HFFc6 (cell line): ENCODE measurements around the gene FEV. TPM values are rescaled to one million over a fixed set of nuclear protein-coding genes. Genes with fewer than 3 reads are reported as not detected.

ENCODE experiments used
- DNase-seq: peaks from one replicate; pipeline ENCODE4 v3.0.0-alpha.2; 2018
- H3K27ac Mint-ChIP-seq: 2 replicates; pipeline ENCODE4 v1.8.0; 2020; ENCODE audit warnings: mild to moderate bottlenecking, mixed read lengths
- H3K27me3 Mint-ChIP-seq: 2 replicates; pipeline ENCODE4 v1.8.0; 2021; ENCODE audit warnings: mild to moderate bottlenecking, moderate library complexity, mixed read lengths; ENCODE audit not compliant: insufficient read depth
- H3K36me3 Mint-ChIP-seq: 2 replicates; pipeline ENCODE4 v1.8.0; 2021; ENCODE audit warnings: low read depth, mixed read lengths
- H3K4me1 Mint-ChIP-seq: 2 replicates; pipeline ENCODE4 v1.8.0; 2020; ENCODE audit warnings: low read depth, mixed read lengths
- H3K4me3 Mint-ChIP-seq: 2 replicates; pipeline ENCODE4 v1.8.0; 2020; ENCODE audit warnings: mild to moderate bottlenecking, moderate library complexity, mixed read lengths
- H3K9me3 Mint-ChIP-seq: 2 replicates; pipeline ENCODE4 v1.8.0; 2020; ENCODE audit warnings: mild to moderate bottlenecking, mixed read lengths
- total RNA-seq, 6 experiments: library from RNA; stranded (reverse); fragmentation: NEBNext Ultra II Directional; extraction: Animal tissue kit (Norgen Biotek cat#: 25700); gene quantifications; 2 replicates in 1 of 6; 3 replicates in 5 of 6; pipeline ENCODE4 v1.2.3, GENCODE V29; 2021
- TF ChIP-seq, protein P1 (sequence below): fragments of 200-600 bp; sonication (generic); IDR thresholded peaks from 2 replicates; pipeline ENCODE4 v1.5.0; 2021; ENCODE audit warnings: antibody characterized with exemption, mild to moderate bottlenecking

Gene FEV
- total RNA-seq, 6 experiments from 2014 or later, result not detected

DNA sequence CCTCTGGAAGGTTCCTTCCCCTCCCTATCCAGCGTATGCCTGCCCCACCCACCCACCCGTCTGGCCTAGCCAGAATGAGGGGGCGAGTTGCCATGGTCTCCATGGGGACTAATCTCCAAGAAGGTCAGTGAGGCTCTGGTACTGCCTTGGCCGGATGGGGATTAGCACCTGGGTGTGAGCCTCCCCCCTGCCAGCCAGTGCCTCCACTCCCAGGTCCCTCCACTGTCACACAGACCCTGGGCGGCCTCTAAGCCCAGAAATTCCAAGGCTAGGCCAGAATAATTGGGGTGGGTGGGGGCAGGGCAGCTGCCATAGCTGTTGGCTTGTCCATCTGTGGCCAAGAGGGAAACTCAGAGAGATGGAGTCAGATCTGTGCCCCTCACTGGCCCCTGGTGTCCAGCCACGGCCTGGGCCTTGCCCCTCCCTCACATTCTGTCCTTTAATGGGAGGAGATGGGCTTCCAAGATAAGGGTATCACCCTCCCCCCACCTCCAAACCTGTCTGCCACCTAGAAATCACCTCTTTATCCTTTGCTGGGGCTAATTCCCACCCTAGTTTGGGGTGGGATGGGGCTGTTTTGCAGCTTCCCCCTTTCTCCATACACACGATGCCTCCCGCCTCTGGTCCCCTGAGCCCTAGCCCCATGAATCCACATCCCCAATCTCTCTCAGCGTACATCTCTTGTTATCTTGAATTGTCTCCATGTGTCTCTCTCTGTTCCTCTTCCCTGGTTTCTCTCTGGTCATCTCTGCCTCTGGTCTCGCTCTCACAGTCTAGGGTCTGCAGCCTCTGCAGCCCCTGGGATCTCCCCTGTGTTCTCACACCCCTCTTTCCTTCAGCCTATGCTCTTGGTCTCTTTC is 14.3 kb upstream of the FEV start:
- no peak overlapping the region for H3K27ac Mint-ChIP-seq
- peaks cover 8% of the 10 kb centered on the region; the same call in 1 of the 2 replicates for H3K4me1 Mint-ChIP-seq
- TF ChIP-seq, protein P1, sequence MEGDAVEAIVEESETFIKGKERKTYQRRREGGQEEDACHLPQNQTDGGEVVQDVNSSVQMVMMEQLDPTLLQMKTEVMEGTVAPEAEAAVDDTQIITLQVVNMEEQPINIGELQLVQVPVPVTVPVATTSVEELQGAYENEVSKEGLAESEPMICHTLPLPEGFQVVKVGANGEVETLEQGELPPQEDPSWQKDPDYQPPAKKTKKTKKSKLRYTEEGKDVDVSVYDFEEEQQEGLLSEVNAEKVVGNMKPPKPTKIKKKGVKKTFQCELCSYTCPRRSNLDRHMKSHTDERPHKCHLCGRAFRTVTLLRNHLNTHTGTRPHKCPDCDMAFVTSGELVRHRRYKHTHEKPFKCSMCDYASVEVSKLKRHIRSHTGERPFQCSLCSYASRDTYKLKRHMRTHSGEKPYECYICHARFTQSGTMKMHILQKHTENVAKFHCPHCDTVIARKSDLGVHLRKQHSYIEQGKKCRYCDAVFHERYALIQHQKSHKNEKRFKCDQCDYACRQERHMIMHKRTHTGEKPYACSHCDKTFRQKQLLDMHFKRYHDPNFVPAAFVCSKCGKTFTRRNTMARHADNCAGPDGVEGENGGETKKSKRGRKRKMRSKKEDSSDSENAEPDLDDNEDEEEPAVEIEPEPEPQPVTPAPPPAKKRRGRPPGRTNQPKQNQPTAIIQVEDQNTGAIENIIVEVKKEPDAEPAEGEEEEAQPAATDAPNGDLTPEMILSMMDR, result no peak
- H3K9me3 Mint-ChIP-seq, result no peaks in the 10 kb centered on the region
- no peak overlapping the region for H3K4me3 Mint-ChIP-seq
- peaks cover 58% of the 10 kb centered on the region for H3K27me3 Mint-ChIP-seq
- DNase-seq, result no peak
- H3K36me3 Mint-ChIP-seq, result no peaks in the 10 kb centered on the region

DNA sequence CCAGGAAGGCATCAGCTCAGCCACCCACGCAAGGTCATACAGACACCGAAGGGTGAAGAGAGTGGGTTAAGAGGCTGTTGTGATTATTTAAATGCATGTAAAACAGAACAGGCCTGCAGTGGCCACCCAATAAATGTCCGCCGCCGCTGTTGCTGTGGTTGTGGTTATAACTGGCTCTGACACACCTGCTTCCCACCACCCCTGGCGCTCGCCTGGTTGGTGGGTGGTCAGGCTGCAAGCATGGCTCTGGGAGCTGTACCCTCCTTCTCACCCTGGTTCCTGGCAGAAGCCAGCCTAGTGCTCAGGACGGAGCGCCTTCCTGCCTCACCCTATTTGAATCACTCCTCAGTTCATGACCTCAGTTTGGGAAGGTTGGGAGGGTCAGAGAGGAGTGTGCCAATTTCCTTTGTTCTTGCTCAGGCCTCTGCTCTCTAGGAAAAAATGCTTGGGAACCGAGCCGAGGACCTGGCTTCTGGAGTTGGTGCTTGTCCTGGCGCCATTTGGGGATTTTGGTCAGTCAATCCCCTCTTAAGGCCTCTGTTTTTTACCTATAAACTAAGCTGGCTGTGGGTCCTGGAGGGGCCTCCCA is 13.5 kb upstream of the FEV start:
- Mint-ChIP-seq H3K4me3 (no peak overlapping the region), H3K27me3 (peaks cover 56% of the 10 kb centered on the region), H3K4me1 (peaks cover 8% of the 10 kb centered on the region; the same call in 1 of the 2 replicates)

DNA sequence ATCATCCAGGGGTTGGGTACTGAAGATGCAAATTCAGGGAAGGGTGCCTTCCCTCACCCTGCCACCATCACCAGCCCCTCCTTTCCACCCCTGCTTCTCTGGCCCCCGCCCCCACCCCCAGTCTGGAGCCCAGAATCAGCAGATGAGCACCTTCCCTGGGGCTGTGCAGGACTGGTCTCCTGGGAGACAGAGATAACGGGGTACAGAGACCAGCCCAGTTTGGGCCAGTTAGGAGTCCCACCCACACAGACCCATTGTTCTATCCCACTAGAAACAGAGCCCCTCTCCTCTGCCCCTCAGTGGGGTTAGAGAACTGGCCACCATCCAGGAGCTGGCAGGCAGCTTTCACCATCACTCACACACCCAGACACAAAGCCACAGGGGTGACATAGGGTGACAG is 12.7 kb upstream of the FEV start:
- H3K27ac Mint-ChIP-seq, result no peak overlapping the region
- H3K27me3 Mint-ChIP-seq, result peaks cover 54% of the 10 kb centered on the region
- no peak for DNase-seq
- TF ChIP-seq, protein P1, result no peak
- peaks cover 8% of the 10 kb centered on the region; the same call in 1 of the 2 replicates for H3K4me1 Mint-ChIP-seq
- no peaks in the 10 kb centered on the region for H3K9me3 Mint-ChIP-seq
- no peaks in the 10 kb centered on the region for H3K36me3 Mint-ChIP-seq
- no peak overlapping the region for H3K4me3 Mint-ChIP-seq

More for the DNA sequence above, 13.5 kb upstream of the FEV start:
- H3K36me3 Mint-ChIP-seq, result no peaks in the 10 kb centered on the region
- no peak overlapping the region for H3K27ac Mint-ChIP-seq
- DNase-seq, result no peak
- TF ChIP-seq, protein P1, result no peak
- no peaks in the 10 kb centered on the region for H3K9me3 Mint-ChIP-seq

DNA sequence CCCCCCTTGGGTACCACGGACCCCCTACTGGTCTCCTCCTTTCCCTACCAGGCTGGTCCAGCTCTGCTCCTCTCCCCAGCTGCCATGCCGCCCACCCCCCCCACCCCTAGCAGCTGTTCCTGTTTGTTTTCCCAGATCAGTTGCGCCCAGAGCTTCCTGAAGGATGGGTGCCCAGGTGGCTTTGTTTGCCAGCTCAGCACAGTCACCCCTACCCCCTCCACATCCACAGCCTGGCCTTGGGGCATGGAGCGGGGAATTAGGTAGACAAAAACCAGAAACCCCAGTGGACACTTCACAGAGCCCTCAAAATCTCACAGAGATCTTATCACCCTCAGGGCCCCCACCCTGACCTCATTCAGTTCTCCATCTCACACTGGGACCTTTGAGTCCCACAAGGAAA is 12.0 kb upstream of the FEV start:
- H3K27ac Mint-ChIP-seq, result no peak overlapping the region
- H3K9me3 Mint-ChIP-seq, result no peaks in the 10 kb centered on the region
- no peak overlapping the region for H3K4me3 Mint-ChIP-seq
- H3K36me3 Mint-ChIP-seq, result no peaks in the 10 kb centered on the region
- TF ChIP-seq, protein P1, result no peak
- no peak for DNase-seq
- peaks cover 54% of the 10 kb centered on the region for H3K27me3 Mint-ChIP-seq
- peaks cover 8% of the 10 kb centered on the region; the same call in 1 of the 2 replicates for H3K4me1 Mint-ChIP-seq

DNA sequence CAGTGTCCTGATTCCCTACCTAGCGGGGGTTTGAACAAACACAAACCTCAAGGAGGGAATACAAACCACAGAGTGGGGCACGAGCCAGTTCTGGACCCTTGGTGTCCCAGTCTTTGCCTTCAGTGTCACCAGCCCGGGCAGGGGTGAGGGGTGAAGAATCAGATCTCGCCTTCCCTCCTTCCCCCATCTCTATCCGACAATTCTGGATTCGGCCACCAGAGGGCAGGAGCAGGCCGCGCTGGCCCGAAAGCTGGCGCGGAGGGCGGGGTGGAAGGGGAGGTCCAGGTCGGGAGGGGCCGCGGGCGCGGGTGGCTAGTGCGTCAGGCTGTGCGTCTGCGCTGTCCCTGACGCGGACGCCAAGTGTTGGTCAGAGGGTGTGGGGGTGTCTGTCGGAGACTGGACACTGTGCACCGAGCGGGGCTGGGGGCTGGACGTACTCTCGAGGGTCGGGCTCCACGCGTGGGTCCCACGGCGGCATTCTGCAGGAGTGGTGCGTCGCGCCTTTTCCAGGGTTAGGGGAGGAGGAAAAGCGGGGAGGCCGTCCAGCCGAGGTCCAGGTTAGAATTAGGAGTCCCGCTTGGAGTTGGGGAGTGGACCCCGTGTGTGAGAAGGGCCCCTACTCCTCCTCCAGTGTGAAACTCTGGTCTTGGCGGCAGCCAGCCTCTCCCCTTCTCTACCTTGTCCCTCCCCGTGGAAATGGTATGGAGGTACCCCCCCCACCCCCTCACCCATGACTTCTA is 11.2 kb upstream of the FEV start:
- no peak overlapping the region; the same call in 1 of the 2 replicates for H3K27ac Mint-ChIP-seq
- no peaks in the 10 kb centered on the region for H3K9me3 Mint-ChIP-seq
- DNase-seq, result peak; percentile 72
- H3K36me3 Mint-ChIP-seq, result no peaks in the 10 kb centered on the region; the same call in 1 of the 2 replicates
- TF ChIP-seq, protein P1, result peak; percentile 97
- peak overlapping the region; percentile 77 for H3K4me3 Mint-ChIP-seq
- H3K27me3 Mint-ChIP-seq, result peaks cover 62% of the 10 kb centered on the region
- H3K4me1 Mint-ChIP-seq, result peaks cover 8% of the 10 kb centered on the region; the same call in 1 of the 2 replicates
